GM19397 (cell line): Measurements from ENCODE around the gene TAOK2.
"Not testable (repeated sequence)": the region's sequence is repeated elsewhere in the genome, so short reads cannot be mapped to it uniquely, and the experiment has no call there.

ENCODE experiments used
- ATAC-seq: cut with Tn5 transposase; IDR thresholded peaks from one replicate; pipeline ENCODE4 v1.9.1; 2021; ENCODE audit warnings: mild to moderate bottlenecking, moderate library complexity; ENCODE audit not compliant: unreplicated experiment

The TAOK2 gene

DNA sequence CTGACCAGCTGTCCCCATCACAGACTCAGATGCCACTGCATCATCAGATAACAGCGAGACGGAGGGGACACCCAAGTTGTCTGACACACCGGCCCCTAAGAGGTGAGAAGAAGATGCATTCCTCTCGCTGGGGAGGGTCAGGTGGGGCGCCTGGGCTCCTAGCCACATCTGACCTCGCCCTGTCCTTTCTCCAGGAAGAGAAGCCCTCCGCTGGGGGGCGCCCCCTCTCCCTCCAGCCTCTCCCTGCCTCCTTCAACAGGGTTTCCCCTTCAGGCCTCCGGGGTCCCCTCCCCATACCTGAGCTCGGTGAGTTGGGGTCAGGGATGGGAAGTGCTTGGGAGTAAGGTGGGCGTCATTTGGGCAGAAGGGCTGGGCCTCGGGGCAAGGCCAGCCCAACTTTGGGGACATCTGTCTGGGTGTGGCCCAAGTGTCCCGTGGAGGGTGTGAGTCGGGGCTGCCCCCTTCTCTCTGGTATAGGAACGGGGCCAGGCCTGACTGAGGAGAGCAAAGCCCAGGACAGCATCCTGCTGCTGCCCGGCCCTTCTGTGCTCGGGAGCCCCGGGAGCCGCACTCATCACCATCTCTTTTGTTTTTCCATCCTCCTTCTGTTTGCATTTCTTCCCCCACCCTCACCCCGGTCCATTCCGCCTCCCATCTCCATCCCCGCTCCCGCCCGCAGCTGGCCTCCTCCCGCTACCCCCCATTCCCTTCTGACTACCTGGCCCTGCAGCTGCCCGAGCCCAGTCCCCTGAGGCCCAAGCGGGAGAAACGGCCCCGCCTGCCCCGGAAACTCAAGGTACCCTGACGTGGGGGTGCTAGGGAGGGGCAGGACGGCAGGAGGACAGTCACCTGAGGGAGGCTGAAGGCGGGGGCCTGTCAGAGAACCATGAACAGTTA, 27.3 kb downstream of the TAOK2 start:
- no peak for ATAC-seq

DNA sequence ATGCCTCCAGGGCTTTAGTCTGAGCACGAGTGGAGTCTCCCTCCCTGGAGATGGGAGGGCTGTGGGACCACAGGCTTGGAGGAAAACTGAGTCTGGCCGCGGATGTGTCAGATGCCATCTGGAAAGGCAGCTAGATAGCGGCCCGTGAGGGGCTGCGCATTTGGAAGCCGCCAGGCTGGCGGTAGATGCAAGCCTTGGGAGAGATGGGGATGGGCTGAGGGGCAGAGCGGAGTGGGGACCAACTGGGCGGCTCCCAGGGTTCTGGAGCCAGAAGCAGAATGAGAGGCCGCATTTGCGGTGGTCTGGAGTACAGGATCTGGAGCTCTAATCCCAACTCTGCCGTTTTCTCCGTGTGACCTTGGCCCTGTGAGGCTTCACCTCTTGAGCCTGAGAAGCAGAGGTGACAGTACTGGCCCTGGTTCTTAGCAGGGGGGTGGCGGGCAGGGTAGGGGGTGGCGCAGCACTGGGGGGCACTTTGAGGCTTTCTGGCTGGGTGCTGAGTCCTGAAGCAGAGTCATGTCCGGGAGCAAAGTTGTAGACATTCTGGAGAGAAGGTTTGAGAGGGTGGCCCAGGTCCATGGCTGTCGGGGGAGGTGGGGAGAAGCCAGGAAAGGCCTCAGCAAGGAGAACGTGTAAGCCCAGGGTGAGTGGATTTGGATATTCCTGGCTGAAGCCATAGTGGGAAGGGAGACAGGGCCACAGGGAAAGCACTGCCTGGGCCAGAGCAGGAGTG, 29.1 kb downstream of the TAOK2 start:
- no peak for ATAC-seq

DNA sequence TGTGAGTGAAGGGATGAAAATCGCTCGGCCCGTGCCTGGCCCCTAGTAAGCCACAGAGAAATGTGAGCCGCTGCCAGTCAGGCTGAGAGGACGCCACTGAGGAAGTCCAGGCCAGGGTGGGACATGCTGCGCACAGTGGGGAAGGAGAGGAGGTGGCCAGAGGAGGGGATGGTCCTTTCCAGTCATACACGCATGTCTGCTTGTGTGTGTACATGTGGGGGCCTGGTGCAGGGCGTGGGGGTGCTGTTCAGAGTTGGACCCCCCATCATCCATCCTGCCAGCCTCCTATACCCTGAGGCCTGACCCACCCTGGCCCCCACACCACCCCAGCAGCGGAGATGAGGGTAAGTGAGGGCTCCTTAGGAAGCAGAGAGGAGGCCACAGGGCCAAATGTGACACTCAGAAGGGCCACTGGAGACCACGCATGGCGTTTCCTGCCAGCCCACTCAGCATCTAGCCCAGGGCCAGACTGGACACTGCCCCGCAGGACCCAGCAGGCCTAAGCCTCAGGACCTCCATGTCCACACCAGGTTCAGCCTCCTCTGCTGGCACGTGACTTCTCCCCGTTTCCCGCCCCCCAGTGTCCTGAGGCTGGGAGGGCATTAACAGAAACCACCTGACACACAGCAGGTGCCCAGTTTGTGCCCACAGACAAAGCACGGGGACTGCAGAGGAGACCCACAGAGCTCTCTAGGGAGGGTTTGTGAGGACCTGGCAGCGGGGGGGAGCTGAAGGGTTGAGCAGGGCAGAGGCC, 30.2 kb downstream of the TAOK2 start:
- no peak for ATAC-seq

DNA sequence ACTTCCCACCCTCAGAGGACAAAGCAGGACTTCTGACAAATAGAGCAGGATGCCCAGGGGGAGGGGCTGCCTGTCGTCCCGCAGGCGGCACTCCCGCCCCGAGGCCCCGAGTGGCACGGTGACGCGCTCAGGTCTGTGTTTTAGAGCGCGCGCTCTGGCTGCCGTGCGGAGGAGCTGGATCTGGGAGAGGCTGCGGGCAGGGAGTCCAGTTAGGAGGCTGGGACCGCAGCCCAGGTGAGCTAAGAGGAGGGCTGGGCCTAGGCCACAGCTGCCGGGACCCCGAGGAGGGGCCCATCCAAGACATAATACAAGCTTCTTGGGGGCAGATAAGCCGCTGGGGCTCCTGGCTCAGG, 30.7 kb downstream of the TAOK2 start:
- ATAC-seq, result no peak

DNA sequence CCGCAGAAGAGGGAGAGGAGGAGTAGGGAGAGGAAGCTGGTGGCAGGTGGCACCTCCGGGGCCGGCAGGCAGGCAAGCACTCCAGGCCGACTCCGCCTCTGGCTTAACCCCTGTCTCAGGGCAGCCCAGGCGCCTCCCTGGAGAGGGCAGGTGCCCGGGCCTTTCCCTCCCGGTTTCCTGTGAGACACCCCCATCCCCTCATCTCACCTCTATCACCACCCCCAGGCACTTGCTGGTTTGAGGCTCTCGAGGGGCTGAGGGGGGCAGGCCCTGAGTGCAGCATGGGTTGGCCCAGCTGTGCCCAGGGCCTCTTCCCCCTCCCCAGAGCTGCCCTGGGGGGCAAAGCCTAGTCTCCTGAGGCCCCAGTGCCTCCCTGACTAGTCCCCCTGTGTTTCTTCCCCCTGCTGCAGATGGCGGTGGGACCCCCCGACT, 31.2 kb downstream of the TAOK2 start:
- no peak for ATAC-seq

DNA sequence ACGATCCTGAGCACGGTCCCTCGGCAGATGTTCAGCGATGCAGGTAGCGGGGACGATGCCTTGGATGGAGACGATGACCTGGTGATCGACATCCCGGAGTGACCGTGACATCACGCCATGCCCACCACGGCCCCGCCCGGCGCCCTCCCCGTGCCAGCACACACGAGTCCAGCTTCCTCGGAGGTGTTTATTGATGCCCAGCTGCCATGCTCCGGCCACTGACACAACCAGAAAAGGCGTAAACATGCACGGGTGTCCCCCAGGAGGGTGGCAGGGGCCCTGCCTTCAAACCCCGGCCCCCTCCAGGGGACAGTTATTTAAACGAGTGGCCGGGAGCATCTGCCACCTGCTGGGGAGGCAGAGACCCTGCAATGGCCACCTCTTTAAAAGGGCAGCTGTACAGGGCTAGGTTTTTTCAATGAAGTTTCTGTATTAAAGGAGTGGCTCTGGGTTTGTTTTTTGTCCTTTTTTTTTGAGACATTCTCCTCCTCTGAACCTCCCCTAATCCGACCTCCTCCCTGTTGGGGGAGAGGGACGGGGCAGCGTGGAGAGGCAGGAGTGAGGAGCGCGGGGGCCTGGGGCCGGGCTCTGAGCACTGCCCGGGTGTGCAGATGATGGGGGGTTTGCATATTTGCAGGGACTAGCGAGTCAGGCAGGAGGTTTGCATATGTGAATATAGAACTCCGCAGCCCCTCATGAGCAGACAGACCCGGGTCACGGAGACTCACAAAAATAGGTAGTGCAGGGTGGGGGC, 31.9 kb downstream of the TAOK2 start:
- no peak for ATAC-seq

DNA sequence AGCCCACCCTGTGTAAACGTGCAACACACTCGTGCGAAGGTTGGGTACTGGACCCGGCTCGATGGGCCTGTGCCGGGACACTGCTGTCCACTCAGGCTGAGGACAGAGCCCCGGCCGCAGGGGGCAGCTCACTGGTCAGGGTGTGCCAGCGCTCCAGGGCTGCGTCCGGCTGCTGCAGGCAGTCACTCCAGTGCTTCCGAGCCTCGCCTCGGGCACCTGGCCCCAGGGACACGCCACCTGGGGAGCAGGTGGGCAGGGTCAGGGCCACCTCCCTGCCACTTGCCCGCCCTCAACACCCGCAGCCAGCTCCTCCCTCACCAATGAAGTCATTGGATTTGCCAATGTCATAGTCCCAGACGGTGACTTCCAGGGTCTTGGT, 32.4 kb downstream of the TAOK2 start:
- ATAC-seq, result no peak

DNA sequence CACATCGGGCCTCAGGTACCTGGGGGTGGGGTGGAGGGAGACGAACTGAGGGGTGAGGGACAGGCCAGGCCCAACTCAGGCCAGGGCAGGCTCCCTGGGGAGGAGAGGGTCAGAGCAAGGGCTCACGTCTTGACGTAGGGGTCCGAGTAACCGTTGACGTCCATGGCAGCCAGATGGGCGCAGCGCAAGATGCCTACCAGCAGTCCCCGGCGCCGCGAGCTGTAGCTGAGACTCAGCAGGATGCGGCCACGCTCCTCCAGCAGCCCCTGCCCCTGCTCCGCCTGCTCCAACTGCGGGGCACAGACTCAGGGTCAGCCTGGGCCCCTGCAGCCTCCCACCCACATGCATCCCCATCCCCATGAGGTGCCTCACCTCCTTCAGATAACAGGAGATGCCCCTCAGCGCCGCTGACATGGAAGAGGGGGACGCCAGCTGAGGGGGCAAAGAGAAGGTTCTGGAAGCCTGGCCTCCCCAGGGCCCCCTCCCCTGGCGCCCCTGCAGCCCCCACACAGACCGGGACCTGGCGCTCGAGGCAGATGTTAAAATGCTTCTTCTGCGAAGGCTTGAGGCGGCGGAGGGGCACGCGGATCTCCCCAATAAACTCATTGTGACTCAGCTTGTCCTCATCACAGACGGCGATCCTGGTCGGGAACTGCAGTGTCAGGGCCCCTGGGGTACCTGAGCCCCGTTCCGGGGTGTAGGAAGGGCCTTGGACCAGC, 33.1 kb downstream of the TAOK2 start:
- ATAC-seq, result no peak

DNA sequence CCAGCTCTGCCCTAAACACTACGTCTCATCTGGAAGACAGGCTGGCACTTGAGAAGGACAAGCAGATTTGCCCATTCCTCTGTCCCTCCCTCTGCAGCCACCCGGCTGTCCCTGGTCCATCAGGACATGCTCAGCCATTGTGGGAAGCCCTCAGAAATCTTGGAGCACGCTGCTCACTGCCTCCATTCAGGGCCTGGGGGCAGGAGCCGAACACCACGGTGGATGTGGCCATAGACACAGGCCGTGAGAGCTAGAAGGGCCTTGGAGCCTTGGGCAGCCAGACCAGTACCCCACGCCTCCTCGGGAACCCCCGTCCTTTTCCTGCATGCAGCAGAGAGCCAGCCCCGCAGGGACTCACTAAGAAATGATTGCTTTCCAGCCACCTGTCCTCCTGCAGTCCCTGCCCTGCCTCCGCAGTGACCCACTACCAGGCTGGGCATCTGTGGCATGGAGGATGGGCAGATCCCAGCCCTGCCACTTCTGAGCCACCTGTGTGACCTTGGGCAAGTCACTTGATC, 33.8 kb downstream of the TAOK2 start:
- no peak for ATAC-seq

DNA sequence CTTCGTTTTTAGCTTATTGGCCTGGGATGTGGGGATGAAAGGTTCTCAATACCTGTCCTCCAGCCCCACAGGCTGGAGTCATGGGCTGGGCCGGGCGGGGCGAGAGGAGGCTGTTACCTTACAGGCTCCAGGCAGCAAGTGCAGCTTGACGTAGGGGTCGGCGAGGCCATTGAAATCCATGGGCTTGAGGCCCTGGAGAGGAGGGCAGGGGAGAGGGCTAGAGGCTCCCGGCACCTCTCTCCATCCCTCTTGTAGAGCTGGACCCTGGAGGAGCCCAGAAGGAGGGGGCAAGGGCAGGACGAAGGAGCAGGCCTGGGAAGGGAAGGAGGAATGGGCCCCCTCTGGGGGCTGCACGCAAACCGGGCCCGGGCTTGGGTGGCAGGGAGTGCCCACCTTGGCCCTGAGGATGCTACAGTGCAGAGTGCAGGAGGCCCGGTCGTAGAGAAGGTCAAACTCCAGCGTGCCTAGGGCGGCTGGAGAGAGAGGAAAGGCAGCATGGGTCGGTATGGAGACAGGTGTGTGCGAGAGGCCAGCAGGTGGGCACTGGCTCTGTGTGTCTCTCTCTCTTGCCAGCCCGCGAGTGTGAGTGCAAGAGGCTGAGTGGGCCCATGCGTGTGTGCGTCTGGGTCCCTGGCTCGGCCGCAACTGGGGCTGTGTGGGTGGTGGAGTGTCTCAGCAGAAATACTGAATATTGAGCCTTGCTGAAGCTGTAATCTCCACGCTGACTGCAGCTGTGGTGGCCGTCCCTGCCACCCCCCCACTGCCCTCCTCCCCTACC, 35.6 kb downstream of the TAOK2 start:
- no peak for ATAC-seq

DNA sequence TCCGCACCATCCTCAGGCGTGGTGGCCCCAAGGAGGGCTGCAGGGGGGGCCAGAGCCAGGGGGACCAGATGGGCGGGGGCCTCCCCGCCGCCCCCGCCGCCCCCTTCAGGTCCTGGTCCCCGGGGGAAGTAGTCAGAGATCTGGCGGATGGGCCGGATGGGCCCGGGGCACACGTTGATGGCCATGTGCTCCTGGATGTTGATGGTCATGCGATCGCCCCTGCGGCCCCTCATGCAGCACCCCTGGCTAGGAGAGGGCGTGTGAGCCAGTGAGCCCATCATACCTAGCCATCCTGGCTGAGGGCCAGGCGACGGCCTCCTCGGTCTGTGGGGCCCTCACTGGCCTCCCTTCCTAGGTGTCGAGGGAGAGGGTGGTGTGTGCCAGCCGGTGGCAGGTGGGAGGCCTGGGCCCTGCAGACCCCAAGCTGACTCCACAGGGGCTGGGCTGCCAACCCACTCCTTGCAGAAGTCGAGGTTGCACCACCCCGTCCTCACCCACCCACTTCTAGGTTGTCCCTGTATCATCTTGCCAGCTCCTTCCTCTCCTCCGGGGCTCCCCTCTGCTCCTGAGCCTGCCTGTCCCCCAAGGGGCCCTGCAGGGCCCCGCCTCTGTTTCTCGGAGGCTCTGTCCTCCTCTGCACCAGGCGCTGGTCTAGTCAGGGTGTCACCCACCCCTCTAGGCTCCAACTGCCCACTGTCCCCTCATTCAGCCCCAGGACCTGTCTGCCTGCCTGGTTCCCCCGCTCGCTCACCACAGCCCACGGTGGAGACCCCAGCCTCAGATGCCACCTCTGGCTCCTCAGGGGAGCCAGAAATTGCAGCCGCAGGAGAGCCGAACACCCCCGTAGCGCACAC, 36.5 kb downstream of the TAOK2 start:
- no peak for ATAC-seq

DNA sequence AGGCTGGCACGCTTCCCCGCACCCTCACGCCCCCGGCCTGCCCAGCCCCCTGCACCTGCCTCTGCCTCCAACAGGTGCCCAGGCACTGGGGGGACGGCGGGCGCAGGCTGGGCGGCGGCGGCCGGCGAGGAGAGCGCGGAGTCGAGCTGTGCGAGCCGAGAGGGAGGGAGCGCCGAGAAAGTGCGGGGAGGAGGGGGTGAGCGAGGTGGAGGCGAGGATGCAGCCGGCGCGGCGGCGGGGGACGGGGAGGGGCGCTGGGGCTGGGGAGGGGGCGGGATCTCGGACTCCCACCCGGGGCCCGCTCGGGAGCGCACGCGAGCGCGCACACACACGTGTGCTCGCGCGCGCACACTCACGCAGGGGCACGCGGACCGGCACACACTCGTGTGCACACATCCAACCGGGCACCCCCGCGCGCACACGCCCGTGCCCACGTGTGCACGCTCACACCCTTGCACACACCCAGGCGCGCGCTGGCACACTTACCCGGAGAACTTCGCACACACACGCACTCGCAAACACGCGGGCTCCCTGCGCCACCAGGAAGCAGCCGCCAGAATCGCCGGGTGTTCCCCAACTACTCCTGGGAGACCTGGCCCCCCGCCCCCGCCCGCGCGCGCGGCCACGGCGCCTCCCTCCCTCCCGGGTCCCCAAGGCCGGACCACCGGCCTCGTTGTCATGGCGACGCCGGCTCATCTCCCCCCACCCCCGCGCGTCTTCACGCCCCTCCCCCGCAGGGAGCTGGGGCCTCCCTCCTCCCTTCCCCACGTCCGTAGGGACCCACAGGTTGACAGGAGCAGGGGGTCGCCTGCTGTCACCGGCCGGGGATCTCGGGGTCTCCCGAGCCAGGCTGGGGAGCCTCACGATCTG, 37.4 kb downstream of the TAOK2 start, which contains the start of gene DOC2A:
TSS of gene DOC2A (minus strand) at position 184 of the 870 bp plus-strand sequence. CDS start 805 bp downstream, outside the sequence.
- ATAC-seq, result no peak

DNA sequence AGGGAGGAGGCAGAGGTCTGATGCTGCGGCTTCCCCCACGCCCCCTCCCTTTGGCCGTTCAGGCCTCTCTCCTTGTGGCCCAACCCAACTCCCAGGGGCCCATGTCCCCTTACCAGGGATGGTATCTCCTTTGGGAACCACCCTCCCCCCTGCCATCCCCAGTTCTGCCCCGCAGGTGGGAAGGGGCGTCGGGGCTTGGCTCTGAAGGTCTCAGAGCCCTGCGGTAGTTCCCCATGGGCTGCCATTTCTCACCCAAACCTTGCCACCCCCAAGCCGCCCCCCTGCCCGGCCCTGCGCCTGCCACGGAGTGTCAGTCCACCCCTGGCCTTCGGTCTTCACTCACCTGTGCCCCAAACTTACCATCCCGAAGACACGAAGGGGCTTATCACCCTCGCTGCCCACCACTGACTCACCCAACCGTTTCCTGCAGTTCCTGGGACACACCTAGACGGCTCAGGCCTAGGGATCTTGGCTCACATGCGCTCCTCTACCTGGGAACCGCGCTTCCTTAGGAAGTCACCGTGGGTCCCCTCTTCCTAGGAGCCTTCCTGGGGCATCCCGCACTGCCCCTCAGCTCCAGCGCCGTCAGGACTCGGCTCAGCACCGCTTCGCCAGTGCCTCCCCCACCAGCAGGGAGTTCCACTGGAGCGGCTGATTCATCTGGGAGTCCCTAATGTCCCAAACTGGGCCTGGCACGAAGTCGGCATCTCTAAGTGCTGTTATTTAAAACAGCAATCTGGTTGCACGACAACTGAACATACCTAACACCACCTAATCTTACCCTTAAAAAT, 38.2 kb downstream of the TAOK2 start:
- ATAC-seq, result no peak

DNA sequence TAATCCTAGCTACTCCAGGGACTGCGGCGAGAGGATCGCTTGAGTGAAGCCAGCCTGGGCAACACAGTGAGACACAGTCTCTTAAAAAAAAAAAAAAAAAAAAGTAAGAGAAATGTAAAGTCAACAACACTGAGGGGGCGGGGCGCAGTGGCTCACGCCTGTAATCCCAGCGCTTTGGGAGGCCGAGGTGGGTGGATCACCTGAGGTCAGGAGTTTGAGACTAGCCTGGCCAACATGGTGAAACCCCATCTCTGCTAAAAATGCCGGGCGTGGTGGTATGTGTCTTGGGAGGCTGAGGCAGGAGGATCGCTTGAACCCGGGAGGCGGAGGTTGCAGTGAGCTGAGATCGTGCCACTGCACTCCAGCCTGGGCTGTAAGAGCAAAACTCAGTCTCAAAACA, 38.9 kb downstream of the TAOK2 start:
- ATAC-seq, result not testable (repeated sequence)

DNA sequence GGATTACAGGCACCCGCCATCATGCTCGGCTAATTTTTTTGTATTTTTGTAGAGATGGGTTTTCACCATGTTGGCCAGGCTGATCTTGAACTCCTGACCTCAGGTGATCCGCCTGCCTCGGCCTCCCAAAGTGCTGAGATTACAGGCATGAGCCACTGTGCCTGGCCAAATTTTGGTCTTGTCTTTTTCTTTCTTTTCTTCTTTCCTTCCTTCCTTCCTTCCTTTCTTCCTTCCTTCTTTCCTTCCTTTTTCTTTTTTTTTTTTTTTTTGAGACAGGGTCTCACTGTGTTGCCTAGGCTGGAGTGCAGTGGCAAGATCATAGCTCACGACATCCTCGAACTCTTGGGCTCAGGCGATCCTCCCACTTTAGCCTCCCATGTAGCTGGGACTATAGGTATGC, 41.8 kb downstream of the TAOK2 start:
- ATAC-seq, result not testable (repeated sequence)

DNA sequence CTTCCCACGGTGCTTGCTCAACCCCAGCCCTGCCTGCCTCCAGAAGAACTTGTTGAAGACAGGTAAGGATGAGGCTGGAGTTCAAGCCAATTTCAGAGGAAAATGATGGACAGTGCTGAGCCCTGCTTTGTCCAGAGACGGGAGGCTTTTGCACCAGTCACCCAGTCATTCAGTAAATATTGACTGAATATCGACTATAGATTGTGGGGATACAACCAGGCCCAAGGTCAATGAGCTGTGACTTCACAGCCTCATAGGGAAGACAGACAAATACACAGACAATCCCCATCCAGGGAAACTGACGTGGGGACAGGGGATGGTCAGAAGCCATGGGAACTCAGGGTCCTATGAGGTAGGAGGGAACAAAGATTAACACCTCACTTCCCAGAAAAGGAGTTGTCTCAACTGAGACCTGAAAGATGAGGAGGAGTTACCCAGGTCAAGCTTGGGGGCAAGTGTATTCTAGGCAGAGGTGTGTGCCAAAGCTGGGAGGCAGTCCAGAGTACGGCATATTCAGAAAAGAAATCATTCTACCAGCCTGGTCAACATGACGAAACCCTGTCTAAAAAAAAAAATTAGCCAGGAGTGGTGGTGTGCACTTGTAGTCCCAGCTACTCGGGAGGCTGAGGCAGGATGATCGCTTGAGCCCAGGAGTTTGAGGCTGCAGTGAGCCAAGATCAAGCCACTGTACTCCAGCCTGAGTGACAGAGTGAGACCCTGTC, 43.0 kb downstream of the TAOK2 start:
- no peak for ATAC-seq
